Keratinocyte (primary cell): Measurements from ENCODE around the gene BBLN.

Source experiments
- CTCF ChIP-seq, 3 experiments: IDR thresholded peaks in 1 of 3; conservative IDR thresholded peaks in 1 of 3; optimal IDR thresholded peaks in 1 of 3; 2 replicates in 2 of 3; 3 replicates in 1 of 3; pipeline versions ENCODE3 to v1.5.1; 2011; ENCODE audit warnings: low read length in 3 of 3, mild to moderate bottlenecking in 3 of 3, moderate library complexity in 2 of 3, control low read depth in 1 of 3, inconsistent platforms in 1 of 3; ENCODE audit not compliant: insufficient read depth in 2 of 3; ENCODE audit errors: extremely low read depth in 1 of 3
- EZH2 ChIP-seq: IDR thresholded peaks from one replicate; pipeline ENCODE4 v1.6.1; 2012; ENCODE audit warnings: inconsistent platforms, mild to moderate bottlenecking, low read length, moderate library complexity

- TF ChIP-seq EZH2 = no peak
- no peak for TF ChIP-seq CTCF (optimal IDR thresholded peaks at IDR 0.05 in 1 of 3, IDR thresholded peaks at IDR 0.05 in 1 of 3, conservative IDR thresholded peaks at IDR 0.05 in 1 of 3; ENCODE audit: extremely low read depth in 1 of 3, insufficient read depth in 2 of 3, low read length in 3 of 3)
Measured at GRCh38 chr9:128115187-128116103, 44.6 kb upstream of the BBLN start.
